HG03045 (cell line): ENCODE measurements around the gene TAS1R3.

Experiments used
- ATAC-seq: cut with Tn5 transposase; IDR thresholded peaks from one replicate; pipeline ENCODE4 v1.9.1; 2021; ENCODE audit warnings: mild to moderate bottlenecking, moderate library complexity; ENCODE audit not compliant: unreplicated experiment

TAS1R3 gene

DNA sequence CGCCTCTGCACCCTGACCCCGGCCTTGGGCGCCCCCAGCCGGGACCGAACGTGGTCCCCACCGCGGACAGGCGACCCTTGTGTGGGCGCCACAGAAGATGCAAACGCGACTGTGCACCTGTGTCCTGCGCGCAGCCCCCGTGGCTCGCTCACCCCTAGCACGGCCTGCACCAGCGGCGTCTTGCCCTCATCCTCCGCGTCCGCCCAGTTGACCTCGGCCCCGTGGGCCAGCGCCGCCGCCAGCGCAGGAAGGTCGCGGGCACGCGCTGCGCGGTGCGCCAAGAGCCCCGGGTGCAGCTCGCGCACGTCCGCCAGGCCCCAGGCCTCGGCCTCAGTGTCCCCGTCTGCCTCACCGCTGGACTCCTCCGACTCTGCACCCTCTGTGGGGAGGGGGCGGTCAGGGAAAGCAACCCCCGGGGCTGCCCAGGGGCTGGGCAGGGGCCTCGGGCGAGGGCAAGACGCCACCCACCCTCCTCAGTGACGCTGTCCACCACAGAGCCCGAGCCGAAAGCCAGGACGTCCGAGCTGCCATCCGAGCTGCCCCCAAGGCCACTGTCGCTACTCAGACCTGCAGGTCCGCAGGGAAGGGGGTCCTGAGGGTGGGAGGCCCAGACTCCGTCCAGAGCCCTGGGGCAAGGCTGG is 36.7 kb upstream of the TAS1R3 start:
- no peak for ATAC-seq

DNA sequence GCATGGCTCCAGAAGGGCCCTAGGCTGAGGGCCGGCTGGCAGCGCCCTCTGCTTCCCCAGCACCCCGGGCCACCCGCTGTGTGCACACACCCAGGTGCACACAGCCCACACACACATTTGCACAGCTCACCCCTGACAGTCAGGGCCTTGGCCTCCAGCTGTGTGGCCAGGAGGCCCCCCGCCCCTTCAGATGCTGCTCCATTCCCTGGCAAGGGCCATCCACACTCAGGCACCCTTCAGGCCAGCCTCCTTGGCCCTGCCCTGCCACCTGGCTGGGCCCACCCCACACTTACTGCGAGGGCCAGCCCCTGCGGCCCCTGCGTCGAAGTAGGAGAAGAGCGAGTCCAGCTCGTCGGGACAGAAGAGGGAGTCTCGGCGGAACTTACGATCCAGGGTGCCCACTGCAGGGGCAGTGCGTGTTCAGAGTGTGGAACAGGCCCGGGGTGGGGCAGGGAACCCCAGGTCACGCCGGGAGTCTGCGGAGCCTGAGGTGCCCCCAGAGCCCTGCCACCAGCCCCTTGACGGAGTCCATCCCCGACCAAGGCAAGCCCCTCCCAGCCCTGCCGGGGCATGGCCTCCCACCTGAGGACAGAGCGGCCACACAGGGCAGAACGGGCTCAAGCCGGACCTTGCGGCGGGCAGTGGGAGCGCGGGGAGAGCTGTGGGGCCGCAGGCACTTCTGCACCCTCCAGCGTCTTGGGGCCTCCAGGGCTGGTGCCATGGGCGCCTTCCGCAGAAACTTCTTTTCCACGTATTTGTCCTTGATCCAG is 35.7 kb upstream of the TAS1R3 start:
- no peak for ATAC-seq

DNA sequence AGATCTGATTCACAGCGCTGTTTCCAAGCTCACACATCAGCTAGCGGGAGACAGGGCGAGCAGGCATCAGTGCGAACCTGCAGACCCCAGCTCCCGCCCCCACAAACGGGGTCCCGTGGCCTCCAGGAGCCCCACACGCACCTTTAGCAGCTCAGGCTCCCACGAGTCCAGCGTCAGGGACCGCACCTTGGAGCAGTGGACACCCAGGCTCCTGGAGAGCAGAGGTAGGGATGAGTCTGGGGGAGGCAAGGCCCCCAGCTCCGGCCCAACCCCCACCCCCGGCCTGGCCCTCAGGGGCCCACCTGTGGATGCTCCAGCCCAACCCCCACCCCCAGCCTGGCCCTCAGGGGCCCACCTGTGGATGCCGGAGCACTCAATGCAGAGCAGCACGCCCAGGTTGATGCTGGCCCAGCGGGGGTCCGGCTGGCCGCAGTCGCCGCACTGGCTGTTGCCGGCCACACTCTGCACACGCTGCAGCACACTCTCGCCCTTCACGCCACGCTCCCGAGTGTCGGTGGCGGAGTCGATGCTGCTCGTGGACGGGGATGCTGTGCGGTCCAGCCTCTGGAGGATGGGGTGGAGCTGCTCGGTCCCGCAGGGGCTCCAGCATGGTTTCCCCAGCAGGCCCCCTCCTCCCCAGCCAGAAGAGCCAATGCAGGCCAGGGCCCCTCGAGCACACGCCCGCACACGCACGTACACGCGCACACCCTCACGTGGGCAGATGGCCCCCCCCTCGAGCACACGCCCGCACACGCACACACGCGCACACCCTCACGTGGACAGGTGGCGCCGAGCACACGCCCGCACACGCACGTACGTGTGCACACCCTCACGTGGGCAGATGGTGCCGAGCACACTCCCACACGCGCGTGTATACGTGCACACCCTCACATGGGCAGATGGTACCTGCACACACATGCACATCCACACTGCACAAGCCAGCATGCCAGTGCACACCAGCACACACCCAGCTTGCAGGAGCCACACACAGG is 34.7 kb upstream of the TAS1R3 start:
- ATAC-seq = no peak

DNA sequence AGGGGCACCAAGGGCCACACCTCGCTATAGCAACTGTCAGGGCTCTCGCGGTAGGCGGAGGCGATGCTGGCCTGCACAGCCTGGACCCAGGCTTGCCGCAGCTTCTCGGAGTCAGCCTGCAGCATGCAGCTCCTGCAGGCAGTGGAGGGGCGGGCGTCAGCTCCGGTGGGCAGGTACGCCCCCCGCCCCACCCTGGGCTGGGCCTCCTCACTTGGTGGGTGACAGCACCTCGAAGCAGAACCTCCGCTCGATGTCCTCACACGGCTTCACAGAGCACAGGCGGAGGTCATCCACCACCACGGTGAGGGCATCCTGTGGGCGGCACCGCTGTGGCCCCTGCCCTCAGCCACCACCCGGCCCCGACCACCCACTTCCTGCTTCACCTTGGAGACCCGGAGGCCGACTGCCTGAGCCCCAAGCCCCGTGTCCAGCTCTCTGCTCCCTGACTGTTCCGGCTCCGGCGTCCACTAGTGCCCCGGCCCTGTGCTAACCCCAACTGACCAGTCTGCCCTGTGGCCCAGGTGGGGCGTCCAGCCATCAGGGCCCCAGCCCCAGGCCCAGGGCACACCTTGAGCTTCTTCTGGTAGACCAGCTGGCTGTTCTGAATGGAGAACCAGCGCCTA is 33.2 kb upstream of the TAS1R3 start:
- ATAC-seq = no peak

DNA sequence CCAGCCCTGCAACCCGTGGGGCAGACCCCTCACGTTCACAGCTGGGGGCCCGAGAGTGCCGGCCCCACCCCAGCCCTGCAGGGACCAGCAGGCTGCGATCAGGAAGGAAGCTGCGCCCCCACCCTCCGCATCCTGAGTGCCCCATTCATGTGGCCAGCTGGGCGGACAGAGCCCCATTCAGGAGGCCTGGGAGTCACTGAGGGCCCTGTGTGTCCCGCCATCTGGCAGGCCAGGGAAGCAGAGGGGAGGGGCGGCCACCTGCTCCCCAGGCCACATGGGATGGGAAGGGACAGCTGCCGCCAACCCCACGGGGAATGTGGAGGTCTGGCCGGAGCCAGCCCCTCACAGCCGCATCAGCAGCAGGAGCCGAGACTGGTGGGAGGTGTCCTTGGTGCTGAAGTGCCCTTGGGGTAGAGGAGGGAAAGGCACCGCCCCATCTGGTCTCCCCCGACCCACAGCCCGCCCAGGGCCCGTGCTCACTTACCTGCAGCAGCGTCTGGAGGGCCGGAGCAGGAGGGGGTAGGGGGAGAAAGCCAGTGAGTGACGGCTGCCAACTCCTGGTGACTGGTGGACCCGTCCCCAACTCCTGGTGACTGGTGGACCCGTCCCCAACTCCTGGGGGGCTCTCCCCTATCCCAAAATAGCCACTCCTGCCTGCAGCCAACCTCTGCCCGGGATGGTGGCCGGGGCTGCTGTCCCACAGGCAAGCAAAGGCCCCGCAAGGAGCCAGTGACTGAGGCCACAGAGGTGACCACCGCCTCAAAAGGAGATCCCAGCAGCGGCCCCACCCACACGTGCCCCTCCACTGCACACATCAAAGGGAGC is 32.0 kb upstream of the TAS1R3 start:
- no peak for ATAC-seq

DNA sequence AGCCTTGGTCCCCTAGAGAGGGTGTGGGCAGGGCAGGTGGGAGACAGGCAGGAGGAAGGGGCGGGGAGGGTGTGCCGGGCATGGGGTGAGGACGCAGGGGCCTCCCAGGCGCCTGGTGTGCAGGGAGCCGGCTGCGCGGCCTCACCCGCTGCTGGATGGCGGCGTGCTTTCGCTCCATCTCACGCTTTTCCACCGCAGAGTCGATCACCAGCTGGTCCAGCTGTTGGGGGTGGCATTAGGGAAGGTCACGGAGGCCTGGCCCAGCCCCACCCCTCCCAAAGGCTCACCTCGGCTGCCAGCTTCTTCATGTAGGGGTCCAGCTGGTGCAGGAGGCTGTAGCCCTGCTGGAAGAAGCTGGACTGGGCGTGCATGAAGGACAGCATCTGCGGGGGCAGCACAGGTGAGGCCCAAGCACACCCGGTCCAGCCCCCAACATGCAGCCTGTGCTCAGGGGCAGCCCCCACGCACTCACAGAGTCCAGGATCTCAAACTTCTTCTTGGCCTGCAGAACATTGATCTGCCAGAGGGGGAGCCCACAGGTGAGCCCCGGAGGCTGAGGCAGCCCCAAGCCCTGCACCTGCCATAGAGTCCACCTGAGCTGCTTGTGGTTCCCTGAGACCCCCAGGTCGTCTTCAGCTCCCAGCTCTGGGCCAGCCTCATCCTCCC is 31.3 kb upstream of the TAS1R3 start:
- no peak for ATAC-seq

DNA sequence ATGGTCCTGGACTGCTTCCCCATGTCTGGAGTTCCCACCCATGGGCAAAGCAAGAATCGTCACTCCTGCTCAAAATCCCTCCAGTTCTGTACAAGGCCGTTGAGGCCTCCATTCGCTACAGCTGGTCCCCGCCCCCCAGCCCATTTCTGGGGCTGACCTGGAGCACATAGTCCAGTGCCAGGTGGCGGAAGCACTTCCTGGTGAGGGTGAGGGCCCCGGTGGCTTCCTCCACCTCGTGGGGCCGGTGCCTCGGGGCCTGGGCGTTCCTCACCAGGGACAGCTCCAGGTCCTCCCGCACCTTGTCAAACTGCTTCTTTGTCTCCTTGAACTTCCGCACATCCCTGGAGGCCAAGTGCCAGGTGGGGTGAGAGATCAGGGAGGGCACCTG is 30.7 kb upstream of the TAS1R3 start:
- no peak for ATAC-seq

DNA sequence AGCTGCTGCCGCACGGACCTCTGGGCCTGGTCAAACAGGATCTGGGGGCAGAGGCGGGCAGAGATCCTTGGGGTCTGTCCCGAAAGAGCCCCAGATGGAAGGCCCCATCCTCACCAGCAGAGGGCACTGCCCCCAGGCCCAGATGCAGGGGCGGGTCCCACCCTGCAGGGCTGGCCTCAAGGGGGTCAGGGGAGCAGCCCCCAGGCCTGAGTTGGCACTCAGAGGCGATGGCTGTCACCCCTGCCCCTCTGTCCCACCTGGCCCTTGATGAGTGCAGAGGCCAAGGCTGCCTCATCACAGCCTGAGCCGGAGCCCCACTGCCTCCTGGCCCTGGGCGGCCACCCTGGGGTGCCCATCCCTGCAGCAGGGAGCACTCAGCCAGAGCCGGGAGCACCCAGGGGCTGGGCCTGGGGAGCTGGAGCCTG is 29.1 kb upstream of the TAS1R3 start:
- ATAC-seq = no peak

DNA sequence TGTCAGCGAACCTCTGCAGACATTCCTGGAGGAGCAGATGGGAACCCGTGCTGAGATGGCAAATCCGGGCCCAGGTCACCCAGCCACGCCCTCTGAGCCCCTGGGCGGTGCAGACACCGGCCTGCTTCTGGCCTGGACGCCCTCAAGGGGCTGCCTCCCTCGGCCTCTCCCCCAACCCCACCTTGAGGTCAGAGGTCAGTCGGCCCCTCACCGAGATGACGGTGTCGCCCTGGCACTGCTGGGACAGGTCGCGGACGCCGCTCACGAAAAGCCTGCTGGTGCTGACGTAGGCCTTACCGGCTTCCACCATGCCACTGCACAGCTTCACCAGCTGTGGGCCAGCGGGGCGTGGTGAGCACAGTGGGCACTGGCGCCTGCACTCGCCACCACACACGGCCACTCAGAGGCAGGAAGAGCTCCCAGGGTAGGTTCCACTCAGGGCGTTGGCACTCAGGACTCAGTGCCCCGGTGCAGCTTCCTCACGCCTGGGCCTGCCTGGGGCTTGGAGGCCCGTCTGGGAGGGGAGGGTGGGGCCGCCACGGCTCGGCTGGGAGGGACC is 28.1 kb upstream of the TAS1R3 start:
- ATAC-seq = no peak

DNA sequence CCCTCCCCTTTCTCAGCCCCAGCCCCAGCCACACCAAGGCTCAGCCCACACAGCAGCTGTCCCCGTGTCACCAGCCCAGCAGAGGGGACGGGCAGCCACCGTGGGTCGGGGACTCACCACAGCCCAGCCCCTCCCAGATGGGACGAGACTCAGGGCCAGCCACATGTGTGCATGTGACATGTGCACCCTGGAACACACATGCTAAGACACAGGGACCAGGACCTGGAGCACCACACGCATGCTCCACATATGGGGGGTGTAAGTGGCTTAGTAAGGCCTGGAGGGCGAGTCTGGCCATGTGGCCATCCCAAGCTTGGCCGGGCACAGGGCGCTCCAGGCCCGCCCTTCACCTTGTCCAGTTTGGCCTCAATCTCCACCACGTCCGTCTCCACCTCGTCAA is 27.3 kb upstream of the TAS1R3 start:
- no peak for ATAC-seq

DNA sequence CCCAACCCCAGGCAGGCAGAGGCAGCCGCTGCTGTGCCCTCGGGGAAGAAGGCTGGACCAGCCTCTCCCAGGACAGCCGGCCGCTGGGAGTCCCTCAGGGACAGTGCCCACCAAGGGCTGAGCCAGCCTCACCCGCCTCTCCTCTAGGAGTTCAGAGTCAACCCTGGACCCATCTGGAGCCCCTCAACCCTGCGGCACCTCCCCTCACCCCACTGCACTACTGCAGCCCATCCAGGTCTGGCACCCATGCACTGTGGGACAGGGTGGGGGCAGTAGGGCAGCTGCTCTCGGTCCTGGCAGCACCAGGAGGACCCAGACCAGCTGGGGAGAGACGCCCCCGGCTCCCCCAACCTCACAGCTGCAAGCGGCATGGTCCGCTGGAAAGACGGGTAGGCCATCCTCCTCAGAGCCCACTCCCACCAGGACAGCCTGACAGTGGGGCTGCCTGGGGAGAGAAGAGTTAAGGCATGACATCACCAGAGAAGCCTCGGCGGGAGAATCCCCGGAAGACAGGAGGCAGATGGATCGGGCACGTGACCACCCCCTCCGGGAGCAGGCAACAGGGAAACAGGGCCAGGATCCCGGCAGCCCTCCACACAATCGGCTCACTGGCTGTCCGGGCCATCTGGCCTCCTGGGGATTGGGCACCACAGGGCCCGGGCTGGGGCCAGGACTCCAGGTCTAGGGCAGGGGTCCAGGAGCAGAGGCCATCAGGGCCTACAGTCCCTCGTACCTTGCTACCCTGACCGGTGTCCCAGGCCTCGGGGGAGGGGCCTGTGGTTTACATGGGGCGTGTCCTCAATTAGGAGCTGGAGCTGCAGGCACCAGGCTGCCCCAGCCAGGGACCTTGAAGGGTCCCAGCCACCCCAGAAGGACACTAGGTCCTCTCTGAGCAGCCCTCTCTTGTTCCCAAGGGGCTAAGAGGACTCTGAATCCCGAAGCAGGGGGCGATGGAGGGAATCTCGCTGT is 26.5 kb upstream of the TAS1R3 start:
- ATAC-seq = no peak

DNA sequence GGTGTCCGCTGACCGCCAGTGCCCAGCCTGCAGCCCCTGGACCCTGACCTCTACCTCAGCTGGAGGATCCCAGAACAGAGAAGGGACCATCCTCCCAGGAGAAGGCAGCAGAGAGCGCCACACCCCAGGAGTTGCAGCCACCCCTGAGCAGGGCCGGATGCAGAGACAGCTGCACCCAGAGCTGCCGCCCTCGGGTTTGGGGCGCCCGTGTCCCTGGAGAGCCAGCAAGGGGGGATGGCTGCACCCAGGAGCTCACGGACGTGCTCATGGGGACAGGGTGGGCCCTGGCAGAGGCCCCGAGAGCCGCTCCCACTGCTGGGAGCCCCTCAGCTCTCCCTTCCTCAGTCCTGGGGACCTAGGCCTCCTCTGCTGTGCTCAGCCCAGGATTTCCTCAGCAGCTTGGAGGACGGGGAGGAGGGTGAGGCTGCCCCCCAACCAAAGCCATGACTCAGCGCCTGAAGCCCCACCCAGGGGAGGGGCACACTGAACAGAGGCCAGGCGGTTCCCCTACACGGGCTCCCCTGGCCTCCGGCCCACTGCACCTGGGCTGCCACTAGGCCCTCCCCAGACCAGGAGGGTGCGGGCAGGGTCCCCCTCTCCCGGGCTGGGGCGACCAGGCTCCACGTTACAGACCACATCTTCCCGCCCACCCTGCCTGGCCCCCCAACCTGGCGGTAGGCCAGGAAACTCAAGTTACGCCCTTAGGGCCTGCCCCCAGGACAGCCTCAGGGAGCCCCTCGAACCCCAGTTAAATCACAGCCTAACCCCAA is 25.6 kb upstream of the TAS1R3 start:
- ATAC-seq = no peak

DNA sequence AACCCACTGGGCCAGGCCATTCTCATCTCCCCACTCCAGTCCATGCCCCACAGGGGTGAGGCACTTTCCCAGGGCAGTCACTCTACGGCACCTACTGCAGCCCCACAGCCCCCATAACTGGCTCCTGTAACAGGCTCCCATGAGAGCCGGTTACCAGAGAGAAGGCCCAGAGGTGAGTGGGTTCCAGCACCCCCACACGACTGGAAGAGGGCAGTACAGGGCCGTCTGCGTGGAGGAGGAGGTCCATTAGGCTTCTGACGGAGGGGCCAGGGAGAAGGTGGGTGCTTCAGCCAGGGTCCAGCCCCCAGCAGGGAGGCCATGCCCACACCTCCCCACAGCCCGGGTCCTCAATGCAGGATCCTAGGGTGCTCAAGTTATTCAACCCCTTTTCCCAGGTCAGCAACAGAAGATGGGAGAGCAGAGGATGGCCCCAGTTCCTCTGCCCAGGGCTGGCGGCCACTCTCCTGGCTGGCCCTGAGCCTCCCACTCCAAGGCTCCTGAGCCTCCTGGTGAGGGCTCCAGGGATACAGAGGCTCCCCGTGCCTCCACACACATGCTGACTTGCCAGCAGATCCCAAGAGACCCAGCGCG is 24.9 kb upstream of the TAS1R3 start:
- ATAC-seq = no peak

DNA sequence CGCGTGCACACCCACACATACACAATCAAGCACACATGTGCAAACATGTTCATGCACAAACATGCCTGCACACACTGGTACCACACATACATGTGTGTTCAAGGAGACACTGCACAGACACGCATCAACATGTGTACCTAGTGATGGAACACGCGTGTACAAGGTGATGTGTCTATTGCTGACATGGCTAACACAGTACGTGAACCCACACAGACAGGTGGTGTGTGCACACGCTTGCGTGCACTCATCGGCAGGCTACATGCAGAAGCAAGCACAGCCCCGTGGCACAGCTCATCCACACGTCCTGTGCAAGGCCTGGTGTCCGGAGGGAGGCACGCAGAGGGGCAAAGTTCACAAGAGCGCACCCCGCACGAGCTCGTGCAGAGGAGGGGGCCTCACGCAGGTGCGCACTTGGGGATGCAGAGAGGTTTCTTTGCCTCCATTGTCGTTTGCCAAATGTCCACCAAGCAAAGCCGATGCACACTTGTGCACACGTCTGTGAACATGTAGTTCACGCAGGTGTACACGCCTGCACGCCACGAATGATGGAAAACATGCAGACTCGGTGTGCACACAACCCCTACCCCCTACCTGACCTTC is 24.3 kb upstream of the TAS1R3 start:
- ATAC-seq = no peak

DNA sequence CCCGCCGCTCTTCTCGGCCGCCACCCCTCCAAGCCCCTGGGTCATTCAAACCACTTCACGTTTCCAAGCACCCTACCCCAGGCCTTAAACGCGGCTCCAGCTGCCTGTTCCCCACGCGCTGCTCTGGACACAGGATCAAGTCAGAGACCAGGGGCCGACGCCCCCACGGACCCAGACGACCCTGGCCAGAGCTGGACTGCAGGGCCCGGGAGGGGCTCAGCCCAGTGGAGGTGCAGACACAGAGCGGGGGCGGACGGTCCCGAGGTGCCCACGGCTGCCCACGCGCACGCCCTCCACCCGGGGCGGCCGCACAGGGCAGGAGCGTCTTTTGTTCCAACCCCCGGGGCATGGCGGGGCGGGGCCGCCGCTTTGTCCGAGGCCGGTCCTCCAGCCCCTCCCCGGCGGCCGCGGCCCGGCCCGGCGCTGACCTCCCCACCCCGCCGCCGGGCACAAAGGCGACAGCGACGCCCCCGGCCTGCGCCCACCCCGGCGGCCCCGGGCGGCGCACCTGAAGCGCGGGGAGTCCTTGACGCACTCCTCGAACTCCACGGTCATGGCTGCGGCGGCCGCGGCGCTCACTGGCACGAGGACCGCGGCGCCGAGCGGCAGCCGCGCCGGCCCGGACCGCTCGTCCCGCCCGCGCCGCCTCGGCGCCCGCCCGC is 23.7 kb upstream of the TAS1R3 start:
- peak; percentile 5 for ATAC-seq
